GM19043 (cell line): ENCODE results near the gene EXOSC10.
"Not testable (repeated sequence)": the region's sequence is repeated elsewhere in the genome, so short reads cannot be mapped to it uniquely, and the experiment has no call there.

ENCODE experiments used
- ATAC-seq: cut with Tn5 transposase; IDR thresholded peaks from one replicate; pipeline ENCODE4 v1.9.1; 2021; ENCODE audit warnings: low read depth; ENCODE audit not compliant: unreplicated experiment

EXOSC10 gene

GRCh38 chr1:11024154-11024873, 75.4 kb downstream of the EXOSC10 start:
- ATAC-seq = no peak

GRCh38 chr1:11023201-11023600, 76.5 kb downstream of the EXOSC10 start:
- ATAC-seq = no peak

GRCh38 chr1:11019971-11020370, 79.7 kb downstream of the EXOSC10 start:
- ATAC-seq = no peak

- ATAC-seq = not testable (repeated sequence)
Observed at GRCh38 chr1:11019358-11019757, 80.3 kb downstream of the EXOSC10 start.
